Peyer's patch (tissue), 4 donors: ENCODE measurements around the gene MRPL44. TPM values are rescaled to one million over a fixed set of nuclear protein-coding genes. Genes with fewer than 3 reads are reported as not detected.

Experiments used
- DNase-seq, 3 donors: peaks; one replicate each; pipeline ENCODE4 v3.0.0-alpha.2; 2017 to 2019
- H3K27ac ChIP-seq, 4 donors: fragments of 200-600 bp; sonication (generic); one replicate each; pipeline ENCODE4 v1.5.1; 2016 to 2019
- H3K27me3 ChIP-seq, 2 donors: fragments of 200-600 bp; sonication (generic); one replicate each; pipeline ENCODE4 v1.5.1; 2019
- H3K36me3 ChIP-seq, 3 donors: fragments of 200-600 bp; sonication (generic); one replicate each; pipeline ENCODE4 v1.5.1; 2016 to 2019
- H3K4me1 ChIP-seq, 4 donors: fragments of 200-600 bp; sonication (generic); one replicate each; pipeline ENCODE4 v1.5.1; 2016 to 2019
- H3K4me3 ChIP-seq, 4 donors: fragments of 200-600 bp; sonication (generic); 1 replicate in 3 of 4; 2 replicates in 1 of 4; pipeline ENCODE4 v1.5.1; 2016 to 2019; ENCODE audit warnings: mild to moderate bottlenecking in 1 of 4
- H3K9me3 ChIP-seq, 4 donors: fragments of 200-600 bp; sonication (generic); one replicate each; pipeline ENCODE4 v1.5.1; 2016 to 2019; ENCODE audit warnings: mild to moderate bottlenecking in 1 of 4
- POLR2A ChIP-seq, 2 donors: fragments of 450-650 bp; IDR thresholded peaks; one replicate each; pipeline ENCODE4 v1.5.1; 2017; ENCODE audit warnings: antibody characterized with exemption in 2 of 2, mild to moderate bottlenecking in 2 of 2, moderate library complexity in 2 of 2
- total RNA-seq, 4 donors: library from RNA; depleted of rRNA; stranded (reverse); fragments of >200 nt; gene quantifications; one replicate each; pipeline ENCODE4 v1.1.0, GENCODE V29; 2016
- TF ChIP-seq, protein P1 (sequence below), 6 experiments: fragments of 450-650 bp in 4 of 6; fragments of 200-600 bp in 2 of 6; sonication (generic) in 1 of 6; IDR thresholded peaks; one replicate each; pipeline ENCODE4 v1.5.1; 2017 to 2019; ENCODE audit warnings: antibody characterized with exemption in 6 of 6, mild to moderate bottlenecking in 3 of 6, moderate library complexity in 1 of 6

The MRPL44 gene
- total RNA-seq, 4 donors from 2014 or later, result 17.6 to 36.3 (median 22.2) TPM

DNA sequence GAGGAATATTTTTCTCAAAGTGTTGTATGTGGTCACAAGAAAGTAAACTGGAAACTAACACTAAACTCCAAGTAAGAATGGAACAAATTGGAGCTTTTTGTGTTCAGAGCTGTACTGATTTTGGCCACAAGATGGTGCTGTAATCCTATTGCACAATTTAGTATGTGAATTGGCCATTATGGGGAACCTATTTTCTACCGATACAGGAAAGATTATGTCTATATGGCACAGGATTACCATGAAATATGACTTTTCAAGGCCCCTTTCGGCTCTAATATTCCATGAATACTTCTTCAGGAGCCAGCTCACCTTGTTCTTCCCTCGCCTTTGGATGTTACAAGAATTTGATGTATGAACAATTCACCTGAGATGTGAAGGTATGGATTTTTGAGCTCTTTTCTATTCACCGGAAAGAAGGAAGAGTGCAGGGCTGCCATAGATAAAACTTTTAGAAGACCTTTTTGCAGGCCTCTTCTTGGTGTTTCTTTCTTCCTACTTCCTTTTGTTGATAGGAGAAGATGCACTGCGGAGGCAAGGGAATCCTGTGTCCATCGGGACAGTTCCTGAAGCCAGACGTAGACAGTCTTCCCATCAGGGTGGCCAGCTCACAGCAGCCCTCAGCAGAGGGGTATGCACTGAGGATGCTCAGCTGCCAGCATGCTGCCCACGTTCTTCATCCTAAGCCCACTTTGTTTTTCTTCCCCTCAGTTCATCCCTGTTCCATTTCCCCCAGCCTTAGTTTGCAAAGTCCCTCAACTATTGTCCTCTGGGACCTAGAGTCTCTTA lies 13.3 kb downstream of the MRPL44 start:
- Histone ChIP-seq H3K9me3 (no peaks in the 10 kb centered on the region), H3K27me3 (no peaks in the 10 kb centered on the region), H3K4me3 (no peak overlapping the region), H3K4me1 (no peaks in the 10 kb centered on the region), H3K27ac (no peak overlapping the region), H3K36me3 (peaks cover 0 to 29% (median 0%) of the 10 kb centered on the region in 3 donors)
- TF ChIP-seq, protein P1, sequence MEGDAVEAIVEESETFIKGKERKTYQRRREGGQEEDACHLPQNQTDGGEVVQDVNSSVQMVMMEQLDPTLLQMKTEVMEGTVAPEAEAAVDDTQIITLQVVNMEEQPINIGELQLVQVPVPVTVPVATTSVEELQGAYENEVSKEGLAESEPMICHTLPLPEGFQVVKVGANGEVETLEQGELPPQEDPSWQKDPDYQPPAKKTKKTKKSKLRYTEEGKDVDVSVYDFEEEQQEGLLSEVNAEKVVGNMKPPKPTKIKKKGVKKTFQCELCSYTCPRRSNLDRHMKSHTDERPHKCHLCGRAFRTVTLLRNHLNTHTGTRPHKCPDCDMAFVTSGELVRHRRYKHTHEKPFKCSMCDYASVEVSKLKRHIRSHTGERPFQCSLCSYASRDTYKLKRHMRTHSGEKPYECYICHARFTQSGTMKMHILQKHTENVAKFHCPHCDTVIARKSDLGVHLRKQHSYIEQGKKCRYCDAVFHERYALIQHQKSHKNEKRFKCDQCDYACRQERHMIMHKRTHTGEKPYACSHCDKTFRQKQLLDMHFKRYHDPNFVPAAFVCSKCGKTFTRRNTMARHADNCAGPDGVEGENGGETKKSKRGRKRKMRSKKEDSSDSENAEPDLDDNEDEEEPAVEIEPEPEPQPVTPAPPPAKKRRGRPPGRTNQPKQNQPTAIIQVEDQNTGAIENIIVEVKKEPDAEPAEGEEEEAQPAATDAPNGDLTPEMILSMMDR (IDR thresholded peaks at IDR 0.05), result peak; percentile 90 to 97 (median 94)
- no peak for TF ChIP-seq POLR2A (IDR thresholded peaks at IDR 0.05)
- DNase-seq, result peak in 2 of 3 donors; percentile 55 to 70

GRCh38 chr2:223971731-223972130 lies 14.5 kb downstream of the MRPL44 start:
- DNase-seq, result no peak
- TF ChIP-seq POLR2A (IDR thresholded peaks at IDR 0.05), result no peak
- no peak overlapping the region for H3K27ac ChIP-seq
- no peaks in the 10 kb centered on the region for H3K27me3 ChIP-seq
- H3K9me3 ChIP-seq, result no peaks in the 10 kb centered on the region
- H3K4me3 ChIP-seq, result no peak overlapping the region
- peaks cover 0 to 19% (median 0%) of the 10 kb centered on the region in 3 donors for H3K36me3 ChIP-seq
- no peaks in the 10 kb centered on the region for H3K4me1 ChIP-seq

- no peaks in the 10 kb centered on the region for H3K9me3 ChIP-seq
- no peaks in the 10 kb centered on the region for H3K4me1 ChIP-seq
- TF ChIP-seq, protein P1 (IDR thresholded peaks at IDR 0.05), result no peak
- no peak for TF ChIP-seq POLR2A (IDR thresholded peaks at IDR 0.05)
- H3K4me3 ChIP-seq, result no peak overlapping the region
- peaks cover 0 to 10% (median 0%) of the 10 kb centered on the region in 3 donors for H3K36me3 ChIP-seq
- no peak for DNase-seq
- no peaks in the 10 kb centered on the region for H3K27me3 ChIP-seq
- H3K27ac ChIP-seq, result no peak overlapping the region
Observed at GRCh38 chr2:223972656-223973102, 15.4 kb downstream of the MRPL44 start.

GRCh38 chr2:223973606-223974005 lies 16.3 kb downstream of the MRPL44 start:
- TF ChIP-seq, protein P1 (IDR thresholded peaks at IDR 0.05), result no peak
- no peak for TF ChIP-seq POLR2A (IDR thresholded peaks at IDR 0.05)

GRCh38 chr2:223976635-223977226 lies 19.5 kb downstream of the MRPL44 start:
- no peaks in the 10 kb centered on the region for H3K36me3 ChIP-seq
- no peak overlapping the region for H3K4me3 ChIP-seq
- no peak overlapping the region for H3K27ac ChIP-seq
- DNase-seq, result no peak
- H3K27me3 ChIP-seq, result no peaks in the 10 kb centered on the region
- H3K9me3 ChIP-seq, result no peaks in the 10 kb centered on the region
- TF ChIP-seq, protein P1 (IDR thresholded peaks at IDR 0.05), result no peak
- no peak for TF ChIP-seq POLR2A (IDR thresholded peaks at IDR 0.05)
- H3K4me1 ChIP-seq, result no peaks in the 10 kb centered on the region

More at GRCh38 chr2:223973606-223974005, 16.3 kb downstream of the MRPL44 start:
- no peak overlapping the region for H3K4me3 ChIP-seq
- no peaks in the 10 kb centered on the region for H3K4me1 ChIP-seq
- no peaks in the 10 kb centered on the region for H3K9me3 ChIP-seq
- peaks cover 0 to under 1% (median 0%) of the 10 kb centered on the region in 3 donors for H3K36me3 ChIP-seq
- H3K27me3 ChIP-seq, result no peaks in the 10 kb centered on the region
- no peak overlapping the region for H3K27ac ChIP-seq
- DNase-seq, result no peak

- no peaks in the 10 kb centered on the region for H3K4me1 ChIP-seq
- DNase-seq, result no peak
- TF ChIP-seq, protein P1 (IDR thresholded peaks at IDR 0.05), result no peak
- TF ChIP-seq POLR2A (IDR thresholded peaks at IDR 0.05), result no peak
- H3K27me3 ChIP-seq, result no peaks in the 10 kb centered on the region
- H3K4me3 ChIP-seq, result no peak overlapping the region
- no peaks in the 10 kb centered on the region for H3K36me3 ChIP-seq
- H3K9me3 ChIP-seq, result no peaks in the 10 kb centered on the region
- H3K27ac ChIP-seq, result no peak overlapping the region
Observed at GRCh38 chr2:223978451-223978850, 21.2 kb downstream of the MRPL44 start.
